Esophagus muscularis mucosa (tissue), 3 donors: Measurements from ENCODE around the gene RET.

Experiments used
- POLR2A ChIP-seq: fragments of 450-650 bp; IDR thresholded peaks from one replicate; pipeline ENCODE4 v1.6.1; 2017; ENCODE audit warnings: antibody characterized with exemption, moderate library complexity, mild to moderate bottlenecking, low read depth
- POLR2AphosphoS5 ChIP-seq, 2 donors: sonication (generic); formaldehyde crosslinking; IDR thresholded peaks; one replicate each; pipeline ENCODE4 v1.6.1; 2017; ENCODE audit warnings: antibody characterized with exemption in 2 of 2
- TF ChIP-seq, protein P1 (sequence below), 3 experiments: fragments of 200-600 bp in 2 of 3; fragments of 450-650 bp in 1 of 3; sonication (generic) in 2 of 3; IDR thresholded peaks; one replicate each; pipeline ENCODE4 v1.5.1; 2017 to 2019; ENCODE audit warnings: antibody characterized with exemption in 3 of 3, mild to moderate bottlenecking in 2 of 3, moderate library complexity in 1 of 3

GRCh38 chr10:43090188-43090587 is 13.3 kb downstream of the RET start:
- TF ChIP-seq, protein P1, sequence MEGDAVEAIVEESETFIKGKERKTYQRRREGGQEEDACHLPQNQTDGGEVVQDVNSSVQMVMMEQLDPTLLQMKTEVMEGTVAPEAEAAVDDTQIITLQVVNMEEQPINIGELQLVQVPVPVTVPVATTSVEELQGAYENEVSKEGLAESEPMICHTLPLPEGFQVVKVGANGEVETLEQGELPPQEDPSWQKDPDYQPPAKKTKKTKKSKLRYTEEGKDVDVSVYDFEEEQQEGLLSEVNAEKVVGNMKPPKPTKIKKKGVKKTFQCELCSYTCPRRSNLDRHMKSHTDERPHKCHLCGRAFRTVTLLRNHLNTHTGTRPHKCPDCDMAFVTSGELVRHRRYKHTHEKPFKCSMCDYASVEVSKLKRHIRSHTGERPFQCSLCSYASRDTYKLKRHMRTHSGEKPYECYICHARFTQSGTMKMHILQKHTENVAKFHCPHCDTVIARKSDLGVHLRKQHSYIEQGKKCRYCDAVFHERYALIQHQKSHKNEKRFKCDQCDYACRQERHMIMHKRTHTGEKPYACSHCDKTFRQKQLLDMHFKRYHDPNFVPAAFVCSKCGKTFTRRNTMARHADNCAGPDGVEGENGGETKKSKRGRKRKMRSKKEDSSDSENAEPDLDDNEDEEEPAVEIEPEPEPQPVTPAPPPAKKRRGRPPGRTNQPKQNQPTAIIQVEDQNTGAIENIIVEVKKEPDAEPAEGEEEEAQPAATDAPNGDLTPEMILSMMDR (IDR thresholded peaks at IDR 0.05): no peak
- no peak for TF ChIP-seq POLR2A
- no peak for TF ChIP-seq POLR2AphosphoS5 (IDR thresholded peaks at IDR 0.05)
